ENCODE measurements around the gene AMDHD2. TPM values are rescaled to one million over a fixed set of nuclear protein-coding genes. Genes with fewer than 3 reads are reported as not detected.

AMDHD2 gene
- total and polyA plus RNA-seq, 2 of the 13 experiments (the other 11 are each of a cell fraction or from before 2014, with no cell fraction given) = 33.5 to 39.1 TPM

- Histone ChIP-seq H3K27me3 (ENCODE audit: control insufficient read depth in 1 of 2, insufficient read depth in 2 of 2, low read length in 2 of 2) (no peaks in the 10 kb centered on the region), H3K27ac (ENCODE audit: extremely low read length, insufficient read depth, low read length) (no peak overlapping the region), H3K4me1 (ENCODE audit: insufficient read depth, low read length) (peaks cover 24% of the 10 kb centered on the region), H3K4me3 (replicated peaks in 1 of 3; ENCODE audit: insufficient read depth in 1 of 3, low read depth in 2 of 3, low read length in 3 of 3) (no peak overlapping the region), H3K4me2 (ENCODE audit: low read depth, low read length) (no peak overlapping the region), H4K20me1 (ENCODE audit: insufficient read depth, low read length) (no peaks in the 10 kb centered on the region), H3K9ac (ENCODE audit: insufficient read depth, low read depth, low read length) (no peak overlapping the region), H3K36me3 (replicated peaks in 1 of 2; ENCODE audit: control insufficient read depth in 1 of 2, insufficient read depth in 2 of 2, low read length in 2 of 2) (peaks cover 13 to 29% of the 10 kb centered on the region in 2 experiments; a peak in 4 of 5 replicates), H2AFZ (ENCODE audit: low read length) (no peak overlapping the region), H3K9me3 (ENCODE audit: low read length) (no peaks in the 10 kb centered on the region), H3K79me2 (ENCODE audit: insufficient read depth, low read length) (peaks cover 5% of the 10 kb centered on the region)
- CTCF ChIA-PET (ENCODE audit: low intra/inter-chr PET ratio, low total read pairs) = no interaction called here
- no TSS peak for BruUV-seq (replicated peaks)
- in situ Hi-C loops (cut with HindIII; ENCODE audit: extremely low pct_ligation_motif_present, low pct_unique_long_range_greater_than_20kb) (no loop called here), intact Hi-C loops (cut with micrococcal nuclease; ENCODE audit: unreplicated experiment) (no loop called here)
- FAIRE-seq (no peak), ATAC-seq (no peak), DNase-seq (ENCODE audit: low spot score) (no peak)
- POLR2A ChIA-PET = no interaction called here
- 97% methylated on average over 5 of the region's 5 CpGs for WGBS (ENCODE audit: low lambda C conversion rate)
- TF ChIP-seq ZNF224 (CRISPR knock-in tag; IDR thresholded peaks at IDR 0.05) = no peak
- no peak for TF ChIP-seq MIER3 (CRISPR knock-in tag; IDR thresholded peaks at IDR 0.05; ENCODE audit: borderline replicate concordance)
- no peak for TF ChIP-seq HNF4A (CRISPR knock-in tag; IDR thresholded peaks at IDR 0.05)
- no peak for TF ChIP-seq ZNF18 (CRISPR knock-in tag; IDR thresholded peaks at IDR 0.05; ENCODE audit: insufficient replicate concordance)
- TF ChIP-seq KLF9 (CRISPR knock-in tag; IDR thresholded peaks at IDR 0.05; ENCODE audit: low read depth) = no peak
- TF ChIP-seq MTA1 (CRISPR knock-in tag; IDR thresholded peaks at IDR 0.05; ENCODE audit: borderline replicate concordance) = no peak
- no peak for TF ChIP-seq ZBTB33 (CRISPR knock-in tag; IDR thresholded peaks at IDR 0.05)
Observed at GRCh38 chr16:2495041-2495440, 25.1 kb upstream of the AMDHD2 start.
